Left renal pelvis (tissue), 4 donors: ENCODE data around the gene AP1S3. TPM values are rescaled to one million over a fixed set of nuclear protein-coding genes. Genes with fewer than 3 reads are reported as not detected.
A peak's percentile ranks its signal among the peaks of the same experiment; 100 is the strongest.
"Not testable (repeated sequence)": the region's sequence is repeated elsewhere in the genome, so short reads cannot be mapped to it uniquely, and the experiment has no call there.

Source experiments
- DNase-seq, 4 donors: peaks; one replicate each; pipeline ENCODE4 v3.0.0-alpha.2; 2013; ENCODE audit warnings: low read depth in 4 of 4, low spot score in 3 of 4
- polyA plus RNA-seq, 4 donors: library from polyadenylated mRNA; unstranded; fragments of 120-200 nt; gene quantifications; one replicate each; pipeline ENCODE4 v1.2.1, GENCODE V29; 2013; ENCODE audit not compliant: insufficient read length in 4 of 4

AP1S3 gene
- polyA plus RNA-seq = 10 to 100 TPM in 3 of 4 donors, 1 to 10 TPM in 1; 1.3 to 17.8 (median 15.7) TPM

DNA sequence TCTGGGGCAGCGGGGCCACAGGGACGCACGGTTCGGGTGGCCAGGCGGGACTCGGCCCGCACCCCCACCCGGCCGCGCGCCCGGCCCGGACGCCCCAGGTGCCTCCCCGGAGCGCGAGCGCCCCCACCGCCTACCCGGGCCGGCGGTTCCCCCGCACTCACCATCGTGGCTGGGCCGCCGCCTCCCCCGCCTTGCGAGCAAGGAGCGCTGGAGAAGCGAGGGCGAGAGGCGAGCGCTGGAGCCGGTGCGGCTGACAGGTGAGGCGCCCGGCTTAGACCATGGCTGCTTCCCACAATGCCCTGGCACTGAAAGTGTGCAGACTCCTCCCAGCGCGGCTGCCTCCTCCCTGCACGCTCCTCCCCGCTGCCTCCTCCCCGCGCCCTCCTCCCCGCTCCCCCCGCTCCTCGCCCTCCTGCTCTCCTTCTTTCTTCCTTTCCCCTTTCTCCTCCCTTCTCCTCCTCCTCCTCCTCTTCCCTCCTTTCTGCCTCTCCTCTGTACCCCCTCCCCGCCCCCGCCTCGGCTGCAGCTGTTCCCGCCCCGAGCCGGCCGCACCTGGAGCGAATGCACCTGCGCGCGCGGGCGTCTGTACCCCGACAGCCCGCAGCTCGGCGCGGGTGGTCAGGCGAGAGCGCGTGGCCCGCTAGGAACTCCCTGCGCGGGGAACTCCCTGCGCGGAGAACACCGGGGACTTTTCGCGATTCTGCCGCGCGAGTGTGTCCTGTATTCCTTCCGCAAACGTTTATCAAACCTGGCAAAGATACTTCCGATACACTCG is at the start of gene AP1S3:
AP1S3 (minus strand) TSS at position 296 of the 775 bp plus-strand sequence; CDS start at position 164, 132 bp downstream.
- peak in 3 of 4 donors; percentile 29 to 63 (median 37) for DNase-seq

DNA sequence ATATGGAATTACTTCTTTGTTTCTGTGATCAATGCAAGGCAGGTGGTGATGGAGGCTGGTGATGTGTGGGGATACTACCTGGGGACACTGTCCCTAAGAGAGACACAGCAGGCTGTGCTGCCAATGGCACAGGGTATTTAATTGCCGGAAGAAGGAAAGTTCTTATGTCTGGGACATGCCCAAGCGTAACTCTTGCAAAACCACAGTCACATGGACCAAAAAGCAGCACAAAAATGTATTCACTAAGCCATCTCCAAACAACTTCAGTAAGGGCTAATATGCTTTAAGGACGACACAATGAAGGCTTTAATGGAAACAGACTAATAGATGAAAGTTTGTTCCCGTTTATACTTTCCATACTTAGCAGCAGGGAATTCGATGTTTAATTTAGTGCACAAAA is 49.7 kb upstream of the AP1S3 start:
- DNase-seq = no peak

DNA sequence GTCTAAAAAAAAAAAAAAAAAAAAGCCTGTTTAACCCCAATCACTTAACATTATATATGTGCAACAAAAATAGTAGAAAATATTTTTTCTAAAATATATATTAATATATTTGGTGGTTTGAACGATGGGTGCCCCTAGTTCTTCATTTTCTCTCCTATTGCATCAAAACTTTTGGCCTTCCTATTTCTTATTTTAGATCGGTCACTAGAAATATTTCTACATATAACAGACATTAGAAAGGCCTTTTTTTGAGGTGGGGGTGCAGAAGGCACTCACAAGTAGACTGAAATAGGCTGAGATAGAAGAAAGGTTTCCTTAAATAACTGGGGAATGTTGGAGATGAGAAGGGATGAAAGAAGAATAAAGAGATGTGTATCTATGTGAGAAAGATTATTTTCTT is 49.3 kb upstream of the AP1S3 start:
- no peak for DNase-seq

DNA sequence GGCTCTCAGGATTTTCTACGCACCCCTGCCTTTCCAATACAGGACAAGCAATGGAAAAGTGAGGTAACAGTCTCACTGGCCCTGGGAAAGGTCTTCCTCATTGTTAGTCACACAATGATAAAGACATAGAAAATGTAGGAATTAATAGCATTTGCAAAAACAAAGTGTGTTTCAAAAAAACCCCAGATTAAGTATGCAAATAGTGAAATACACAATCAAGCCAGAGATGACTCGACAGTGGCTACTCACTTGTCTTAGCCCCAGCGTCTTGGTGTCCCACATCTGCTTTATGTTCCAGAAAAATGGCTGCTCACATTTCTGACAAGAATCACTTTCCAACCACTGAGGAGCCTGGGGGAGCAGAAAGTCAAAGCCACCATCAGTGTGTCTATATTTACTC is 47.0 kb upstream of the AP1S3 start:
- DNase-seq = no peak

- no peak for DNase-seq
Measured at GRCh38 chr2:223882715-223883114, 45.3 kb upstream of the AP1S3 start.

DNA sequence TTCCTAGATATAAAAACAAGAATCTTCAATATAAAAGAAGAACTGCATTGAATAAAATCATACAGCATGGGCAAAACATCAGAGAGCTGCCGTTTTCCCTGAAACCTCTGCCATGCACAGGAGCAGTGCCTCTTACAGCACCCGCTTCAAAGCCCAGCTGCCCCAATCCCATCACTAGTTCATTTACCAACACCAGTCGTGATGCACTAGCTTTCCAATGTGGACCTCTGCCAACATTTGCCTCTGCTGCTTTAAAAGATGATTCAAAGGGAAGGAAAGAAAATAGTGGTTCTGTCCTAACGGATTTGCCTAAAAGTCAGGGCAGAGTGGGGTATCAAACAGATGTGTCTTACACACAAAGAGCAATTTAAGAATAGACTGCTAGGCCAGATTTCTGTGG is 43.4 kb upstream of the AP1S3 start:
- DNase-seq = no peak

DNA sequence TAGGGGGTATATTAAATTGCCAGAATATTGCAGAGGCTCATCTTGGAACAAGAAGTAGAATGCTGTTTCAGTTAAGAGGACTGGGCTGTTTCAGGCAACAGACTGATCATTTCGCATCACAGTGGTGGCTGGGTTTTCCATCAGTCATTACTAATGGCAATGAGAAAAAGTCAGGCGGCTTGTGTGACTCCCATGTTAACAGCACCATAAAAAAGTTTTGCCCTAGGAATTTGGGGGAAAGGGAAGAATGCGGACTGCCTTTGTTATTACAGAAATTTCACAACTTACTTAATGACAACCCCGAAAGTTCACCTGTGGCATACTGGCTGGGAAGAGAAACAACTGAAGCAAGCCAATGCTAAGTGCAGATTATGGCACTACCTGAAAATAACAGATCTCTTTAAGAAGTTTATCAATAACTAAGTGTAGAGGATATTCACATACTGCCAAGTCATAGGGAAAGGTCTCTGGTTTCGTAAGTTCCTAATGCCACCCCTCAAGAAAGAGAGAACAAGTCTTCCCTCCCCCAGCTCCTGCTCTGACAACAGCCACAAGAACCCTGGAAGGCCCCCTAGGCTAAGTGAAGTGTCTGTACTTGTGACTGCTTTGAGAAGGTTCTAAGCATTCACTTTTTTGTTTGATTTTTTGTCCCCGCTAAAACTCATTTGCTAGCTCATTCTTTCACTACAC is 40.5 kb upstream of the AP1S3 start:
- no peak for DNase-seq

GRCh38 chr2:223873672-223874071 is 36.3 kb upstream of the AP1S3 start:
- DNase-seq = no peak

DNA sequence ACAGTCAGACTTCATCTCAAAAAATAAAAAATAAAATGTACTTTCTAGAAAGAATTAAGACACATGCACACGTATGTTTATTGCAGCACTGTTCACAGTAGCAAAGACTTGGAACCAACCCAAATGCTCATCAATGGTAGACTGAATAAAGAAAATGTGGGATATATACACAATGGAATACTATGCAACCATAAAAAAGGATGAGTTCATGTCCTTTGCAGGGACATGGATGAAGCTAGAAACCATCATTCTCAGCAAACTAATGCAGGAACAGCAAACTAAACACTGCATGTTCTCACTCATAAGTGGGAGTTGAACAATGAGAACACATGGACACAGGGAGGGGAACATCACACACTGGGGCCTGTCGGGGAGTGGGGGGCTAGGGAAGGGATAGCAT is 35.4 kb upstream of the AP1S3 start:
- not testable (repeated sequence) for DNase-seq

- not testable (repeated sequence) for DNase-seq
Measured at GRCh38 chr2:223871661-223872060, 34.3 kb upstream of the AP1S3 start.

DNA sequence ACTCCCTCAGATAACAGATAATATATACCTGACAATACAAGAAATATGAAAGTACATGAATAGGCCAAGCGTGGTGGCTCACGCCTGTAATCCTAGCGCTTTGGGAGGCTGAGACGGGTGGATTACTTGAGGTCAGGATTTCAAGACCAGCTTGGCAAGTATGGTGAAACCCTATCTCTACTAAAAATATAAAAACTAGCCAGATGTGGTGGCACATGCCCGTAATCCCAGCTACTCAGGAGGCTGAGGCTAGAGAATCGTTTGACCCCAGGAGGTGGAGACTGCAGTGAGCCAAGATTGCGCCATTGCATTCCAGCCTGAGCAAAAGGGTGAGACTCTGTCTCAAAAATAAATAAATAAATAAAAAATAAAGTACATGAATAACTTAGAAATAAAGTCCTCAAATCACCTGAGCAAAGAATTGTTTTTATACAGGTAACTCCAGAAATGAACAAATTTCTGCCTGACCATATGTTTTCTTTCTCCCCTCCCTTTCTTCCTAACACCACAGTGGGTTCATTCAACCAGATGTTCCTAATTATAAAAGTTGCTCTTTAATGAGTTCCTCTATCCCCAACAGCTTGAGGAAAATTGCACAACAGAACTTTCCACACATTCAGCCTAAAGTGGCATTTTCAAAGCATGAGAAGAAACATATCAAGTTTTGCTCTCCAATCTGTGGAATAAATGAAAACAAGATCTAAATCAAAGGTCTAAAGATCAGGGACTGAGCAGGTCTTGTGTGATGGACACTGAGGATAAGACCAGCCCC is 33.6 kb upstream of the AP1S3 start:
- no peak for DNase-seq

GRCh38 chr2:223868005-223868404 is 30.6 kb upstream of the AP1S3 start:
- no peak for DNase-seq

DNA sequence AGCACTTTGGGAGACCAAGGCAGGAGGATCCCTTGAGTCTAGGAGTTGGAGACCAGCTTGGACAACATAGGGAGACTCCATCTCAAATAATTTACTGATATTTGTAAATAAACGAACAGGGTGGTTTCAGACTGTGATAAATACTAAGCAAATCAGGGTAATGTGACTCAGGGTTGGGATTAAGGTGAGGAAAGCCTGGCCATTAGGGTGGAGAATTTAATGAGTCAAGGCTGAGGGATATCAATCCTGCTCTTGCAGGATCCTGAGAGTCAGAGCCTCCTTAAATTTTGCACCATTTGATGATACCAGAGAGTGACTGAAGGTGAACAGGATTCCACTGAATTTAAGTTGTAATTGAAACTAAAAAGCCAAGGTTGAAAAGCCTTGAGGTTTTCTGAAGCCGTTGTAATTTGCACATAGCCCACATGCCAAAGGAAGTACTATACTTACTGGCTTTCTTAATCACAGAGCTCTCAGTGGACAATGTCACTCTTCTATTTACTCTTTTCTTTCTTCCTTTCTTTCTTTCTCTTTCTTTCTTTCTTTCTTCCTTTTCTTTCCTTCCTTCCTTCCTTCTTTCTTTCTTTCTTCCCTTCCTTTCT is 28.6 kb upstream of the AP1S3 start:
- no peak for DNase-seq

GRCh38 chr2:223865124-223865523 is 27.7 kb upstream of the AP1S3 start:
- DNase-seq = no peak

- DNase-seq = no peak
Measured at GRCh38 chr2:223863491-223863890, 26.1 kb upstream of the AP1S3 start.

DNA sequence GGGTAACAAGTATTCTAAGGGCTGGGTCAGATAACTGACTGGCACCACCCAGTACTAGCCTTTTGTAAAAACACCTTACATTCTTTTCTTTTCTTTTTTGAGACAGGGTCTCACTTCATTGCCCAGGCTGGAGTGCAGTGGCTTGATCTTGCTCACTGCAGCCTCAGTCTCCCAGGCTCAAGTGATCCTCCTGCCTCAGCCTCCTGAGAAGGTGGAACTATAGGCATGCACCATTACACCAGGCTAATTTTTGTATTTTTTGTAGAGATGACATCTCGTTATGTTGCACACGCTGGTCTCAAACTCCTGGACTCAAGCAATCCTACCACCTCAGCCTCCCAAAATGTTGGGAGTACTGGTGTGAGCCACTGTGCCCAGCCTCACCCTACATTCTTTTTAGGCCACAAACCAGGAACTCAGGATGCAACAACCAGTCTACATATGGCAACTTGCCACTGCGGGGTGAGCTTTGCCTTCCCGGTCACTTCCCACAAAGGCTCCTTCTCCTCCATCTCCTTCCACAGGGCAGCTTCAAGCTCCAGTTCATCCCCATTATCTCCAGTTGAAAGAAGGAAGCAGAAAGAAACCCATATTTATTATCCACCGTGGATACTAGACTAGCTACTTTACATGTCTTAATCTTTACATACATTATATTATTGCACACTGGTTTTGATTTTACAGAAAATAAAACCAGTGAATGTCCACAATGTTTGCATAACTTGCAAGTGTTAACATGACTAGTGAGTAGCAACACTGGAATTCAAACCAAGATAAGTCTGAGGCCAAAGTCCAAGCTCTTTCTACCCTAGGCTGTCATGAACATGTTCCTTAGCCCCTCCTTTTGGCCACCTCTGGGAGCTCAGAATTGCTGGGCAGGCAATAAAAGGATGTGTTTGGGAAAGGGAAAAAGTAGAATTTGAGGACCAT is 23.7 kb upstream of the AP1S3 start:
- no peak for DNase-seq

- DNase-seq = no peak
Measured at GRCh38 chr2:223859070-223859469, 21.7 kb upstream of the AP1S3 start.

DNA sequence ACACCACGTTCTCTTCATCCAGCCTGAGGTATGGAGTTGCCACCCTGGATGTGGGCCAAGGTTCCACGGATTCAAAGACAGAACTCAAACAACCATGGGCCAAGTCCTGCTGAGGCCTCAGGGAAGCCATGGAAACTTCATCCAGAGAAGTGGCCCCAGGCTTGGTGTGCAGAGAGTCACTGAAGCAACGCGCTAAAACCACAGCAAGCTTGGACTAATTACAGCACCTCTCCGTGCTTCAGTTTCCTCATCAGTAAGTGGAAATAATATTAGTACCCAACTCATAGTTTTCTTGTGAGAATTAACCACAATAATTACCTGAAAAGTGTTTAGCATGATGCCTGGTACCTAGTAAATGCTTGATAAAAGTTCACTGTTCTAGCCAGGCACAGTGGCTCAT is 19.2 kb upstream of the AP1S3 start:
- DNase-seq = no peak

- no peak for DNase-seq
Measured at GRCh38 chr2:223856021-223856420, 18.6 kb upstream of the AP1S3 start.

DNA sequence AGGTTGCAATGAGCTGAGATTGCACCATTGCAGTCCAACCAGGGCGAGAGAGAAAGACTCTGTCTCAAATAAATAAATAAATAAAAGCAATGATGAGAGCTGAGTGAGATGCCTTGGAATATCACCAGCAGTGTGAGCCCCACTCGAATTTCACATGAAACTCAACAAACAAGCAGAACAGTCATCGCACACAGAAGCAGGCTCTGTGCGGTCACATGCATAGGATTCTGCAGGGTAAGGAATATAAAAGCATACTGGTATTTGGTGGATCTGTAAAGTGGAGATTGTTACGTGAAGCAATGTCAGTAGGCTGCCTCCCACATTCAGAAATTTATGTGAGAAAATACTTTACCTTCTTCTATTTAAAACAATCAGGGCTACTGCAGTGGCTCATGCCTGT is 18.0 kb upstream of the AP1S3 start:
- DNase-seq = no peak
